A549 (cell line): Measurements from ENCODE around the gene IFIH1. TPM values are rescaled to one million over a fixed set of nuclear protein-coding genes. Genes with fewer than 3 reads are reported as not detected.

Experiments
- ATAC-seq, 2 experiments: fragments of 200-7000 bp in 1 of 2; fragments of >200 bp in 1 of 2; cut with Nextera tagmentation in 1 of 2; cut with Tn5 transposase in 1 of 2; 3 replicates each; pipeline versions ENCODE4 v1.8.0 to v1.9.1; 2018 to 2020; ENCODE audit warnings: mild to moderate bottlenecking in 1 of 2, moderate library complexity in 1 of 2
- CTCF ChIA-PET: fragments of 300-600 bp; sonication (Branson Sonifier 250); formaldehyde crosslinking; extraction: SDS; loops from one replicate; lab custom pipeline; 2021; ENCODE audit warnings: antibody characterized with exemption, inconsistent platforms; lab: Yijun Ruan, JAX
- POLR2A ChIA-PET: fragments of 350-600 bp; formaldehyde crosslinking; extraction: SDS; loops from one replicate; lab custom pipeline; 2021; ENCODE audit warnings: antibody characterized with exemption, inconsistent platforms; lab: Yijun Ruan, JAX
- DNase-seq, 2 experiments: peaks; one replicate each; pipeline versions ENCODE4 v3.0.0 to v3.0.0-alpha.2; 2011 to 2016; ENCODE audit warnings: low read depth in 1 of 2, low spot score in 1 of 2
- FAIRE-seq: peaks from 2 replicates; lab custom pipeline; 2011; peaks lifted over from hg19 to GRCh38; lab: Jason Lieb, UNC
- H3K27ac ChIP-seq, 2 experiments: fragments of >200 bp; sonication (Bioruptor Twin); formaldehyde crosslinking; 3 replicates each; pipeline ENCODE4 v1.5.1; 2016 to 2017
- H3K4me1 ChIP-seq: fragments of >200 bp; sonication (Bioruptor Twin); formaldehyde crosslinking; 3 replicates; pipeline ENCODE4 v1.6.1; 2016
- H3K4me2 ChIP-seq: fragments of >200 bp; sonication (Bioruptor Twin); formaldehyde crosslinking; 3 replicates; pipeline ENCODE4 v1.6.1; 2016
- H3K4me3 ChIP-seq: fragments of >200 bp; sonication (Bioruptor Twin); formaldehyde crosslinking; 3 replicates; pipeline ENCODE4 v1.5.1; 2016
- H3K9me3 ChIP-seq: fragments of >200 bp; sonication (Bioruptor Twin); formaldehyde crosslinking; 3 replicates; pipeline ENCODE4 v1.6.1; 2016
- ATOH8 ChIP-seq: fragments of 250-450 bp; sonication (Bioruptor Pico); IDR thresholded peaks from 2 replicates; pipeline ENCODE4 v1.5.0; 2020; ENCODE audit warnings: low read depth, mild to moderate bottlenecking, moderate library complexity
- BCL3 ChIP-seq: fragments of >200 bp; sonication (Bioruptor Twin); formaldehyde crosslinking; IDR thresholded peaks from 3 replicates; pipeline ENCODE4 v1.6.1; 2016
- CBX8 ChIP-seq: fragments of 200-600 bp; sonication (generic); IDR thresholded peaks from 2 replicates; pipeline ENCODE4 v1.6.1; 2016
- CHD2 ChIP-seq: fragments of 150-350 bp; IDR thresholded peaks from 2 replicates; pipeline ENCODE4 v1.6.1; 2014; ENCODE audit warnings: low read length; ENCODE audit not compliant: partially characterized antibody
- CHD4 ChIP-seq: fragments of 200-600 bp; sonication (generic); IDR thresholded peaks from 2 replicates; pipeline ENCODE4 v1.6.1; 2016; ENCODE audit warnings: antibody characterized with exemption, mild to moderate bottlenecking, borderline replicate concordance
- EHF ChIP-seq: fragments of 250-450 bp; sonication (Bioruptor Pico); IDR thresholded peaks from 2 replicates; pipeline ENCODE4 v1.5.0; 2020; ENCODE audit warnings: mild to moderate bottlenecking
- ELK1 ChIP-seq: fragments of 150-350 bp; IDR thresholded peaks from 2 replicates; pipeline ENCODE4 v1.6.1; 2014; ENCODE audit warnings: low read depth, mild to moderate bottlenecking, low read length
- FOSB ChIP-seq: fragments of 250-450 bp; sonication (Bioruptor Pico); IDR thresholded peaks from 2 replicates; pipeline ENCODE4 v1.5.0; 2020; ENCODE audit warnings: mild to moderate bottlenecking, moderate library complexity
- FOSL2 ChIP-seq, 2 experiments: fragments of 450-650 bp in 1 of 2; fragments of >200 bp in 1 of 2; sonication (Bioruptor Twin) in 1 of 2; formaldehyde crosslinking; IDR thresholded peaks; 2 replicates each; pipeline versions ENCODE4 v1.5.0 to v1.6.1; 2016 to 2020; ENCODE audit warnings: mild to moderate bottlenecking in 1 of 2, moderate library complexity in 1 of 2
- HES2 ChIP-seq: fragments of >200 bp; sonication (Bioruptor Twin); formaldehyde crosslinking; IDR thresholded peaks from 2 replicates; pipeline ENCODE4 v1.6.1; 2016
- HMGXB4 ChIP-seq: fragments of 250-450 bp; sonication (Bioruptor Pico); IDR thresholded peaks from 2 replicates; pipeline ENCODE4 v1.5.0; 2021; ENCODE audit warnings: mild to moderate bottlenecking, moderate library complexity, borderline replicate concordance
- HOXB5 ChIP-seq: fragments of 250-450 bp; sonication (Bioruptor Pico); IDR thresholded peaks from 2 replicates; pipeline ENCODE4 v1.5.0; 2020; ENCODE audit warnings: mild to moderate bottlenecking, moderate library complexity
- JUN ChIP-seq, 2 experiments: fragments of >200 bp; sonication (Bioruptor Twin); formaldehyde crosslinking; IDR thresholded peaks; 2 replicates in 1 of 2; 3 replicates in 1 of 2; pipeline ENCODE4 v1.6.1; 2016 to 2017
- MAFK ChIP-seq: fragments of 450-650 bp; IDR thresholded peaks from 2 replicates; pipeline ENCODE4 v1.6.1; 2014; ENCODE audit not compliant: partially characterized antibody
- MAX ChIP-seq: IDR thresholded peaks from 2 replicates; pipeline ENCODE4 v1.6.1; 2012
- NFE2L2 ChIP-seq: fragments of 150-350 bp; conservative IDR thresholded peaks from 2 replicates; pipeline ENCODE4 v1.6.1; 2014; ENCODE audit warnings: low read length
- PBX3 ChIP-seq: IDR thresholded peaks from 2 replicates; pipeline ENCODE4 v1.6.1; 2012
- POLR2AphosphoS2 ChIP-seq: conservative IDR thresholded peaks from 2 replicates; pipeline ENCODE4 v1.6.1; 2012; ENCODE audit warnings: low read length, improper control_type of control experiment, inconsistent platforms
- RCOR1 ChIP-seq: fragments of 150-350 bp; IDR thresholded peaks from 2 replicates; pipeline ENCODE4 v1.6.1; 2014; ENCODE audit warnings: antibody characterized with exemption, low read length, low read depth
- RNF2 ChIP-seq: fragments of 200-600 bp; sonication (generic); IDR thresholded peaks from 2 replicates; pipeline ENCODE4 v1.6.1; 2016; ENCODE audit warnings: low read depth, mild to moderate bottlenecking, antibody characterized with exemption, moderate library complexity, borderline replicate concordance
- SREBF2 ChIP-seq: fragments of 450-650 bp; IDR thresholded peaks from 2 replicates; pipeline ENCODE4 v1.6.1; 2014; ENCODE audit warnings: mild to moderate bottlenecking, moderate library complexity
- ZFP36 ChIP-seq: fragments of 450-650 bp; IDR thresholded peaks from 2 replicates; pipeline ENCODE4 v1.6.1; 2014; ENCODE audit warnings: borderline replicate concordance; ENCODE audit not compliant: partially characterized antibody
- ZNF302 ChIP-seq: fragments of 250-450 bp; sonication (Bioruptor Pico); IDR thresholded peaks from 2 replicates; pipeline ENCODE4 v1.9.0; 2021; ENCODE audit warnings: inconsistent platforms, mild to moderate bottlenecking, moderate library complexity
- WGBS: methylation state at CpG from one replicate; pipeline ENCODE4 v1.1.6; 2017; ENCODE audit errors: missing lambda C conversion rate; 5-methylcytosine and 5-hydroxymethylcytosine counted together
- polyA plus RNA-seq, 4 experiments: library from polyadenylated mRNA; depleted of rRNA in 3 of 4; stranded (reverse); fragments of >200 nt; fragmentation: RNase III in 1 of 4; extraction: RNeasy Plus Mini Kit Qiagen cat#74134 plus additional on column Dnase treatment in 1 of 4; gene quantifications; 2 replicates in 3 of 4; 3 replicates in 1 of 4; pipeline ENCODE4 v1.2.3, GENCODE V29; 2011 to 2017

Gene IFIH1
- polyA plus RNA-seq, 2 of the 4 experiments (the other 2 are of a cell fraction): 0.21 to 0.57 TPM

GRCh38 chr2:162317058-162317742, 1.3 kb downstream of the IFIH1 start:
- Histone ChIP-seq H3K9me3 (no peaks in the 10 kb centered on the region), H3K4me2 (peak overlapping the region; percentile 91), H3K4me1 (peaks cover 5% of the 10 kb centered on the region; the same call in 1 of the 3 replicates), H3K27ac (no peak overlapping the region), H3K4me3 (no peak overlapping the region; the same call in 2 of the 3 replicates)
- FAIRE-seq (no peak), ATAC-seq (no peak), DNase-seq (no peak)
- TF ChIP-seq SREBF2: no peak
- CTCF ChIA-PET: interaction anchor here (1.3 to 2.3 kb wide), 3 partner anchors 16 to 18 kb away, joined by 3 to 5 read pairs (median 4); no protein-coding TSS in a partner anchor
- POLR2A ChIA-PET: no interaction called here
- 79% methylated on average over 3 of the region's 3 CpGs for WGBS

GRCh38 chr2:162316590-162316989, 1.9 kb downstream of the IFIH1 start:
- Histone ChIP-seq H3K4me3 (no peak overlapping the region), H3K27ac (no peak overlapping the region), H3K4me2 (no peak overlapping the region), H3K4me1 (peaks cover 5% of the 10 kb centered on the region; the same call in 1 of the 3 replicates), H3K9me3 (no peaks in the 10 kb centered on the region)
- CTCF ChIA-PET: interaction anchor here (1.3 to 1.5 kb wide), 2 partner anchors 15 to 17 kb away, joined by 3 to 4 read pairs; no protein-coding TSS in a partner anchor
- POLR2A ChIA-PET: no interaction called here
- 85% methylated on average over 2 of the region's 2 CpGs for WGBS
- DNase-seq: no peak
- no peak for ATAC-seq
- FAIRE-seq: no peak
- TF ChIP-seq CBX8: no peak
- no peak for TF ChIP-seq ZNF302 (CRISPR knock-in tag)
- no peak for TF ChIP-seq EHF (CRISPR knock-in tag)
- no peak for TF ChIP-seq HMGXB4 (CRISPR knock-in tag)
- TF ChIP-seq FOSL2 (IDR thresholded peaks at IDR 0.05): no peak
- no peak for TF ChIP-seq FOSL2 (CRISPR knock-in tag; IDR thresholded peaks at IDR 0.05)
- no peak for TF ChIP-seq RCOR1

- no peak for DNase-seq
- ChIA-PET POLR2A (no interaction called here), CTCF (interaction anchor here (1.3 kb wide), 1 partner anchor 18 kb away, joined by 3 read pairs; no protein-coding TSS in a partner anchor)
- 92% methylated on average over 4 of the region's 4 CpGs for WGBS
- Histone ChIP-seq H3K4me3 (no peak overlapping the region), H3K4me1 (peaks cover 5% of the 10 kb centered on the region; the same call in 1 of the 3 replicates), H3K9me3 (no peaks in the 10 kb centered on the region), H3K27ac (no peak overlapping the region), H3K4me2 (no peak overlapping the region)
- no peak for FAIRE-seq
- ATAC-seq: no peak
- TF ChIP-seq POLR2AphosphoS2 (no peak), ATOH8 (CRISPR knock-in tag) (no peak), HOXB5 (CRISPR knock-in tag) (no peak), NFE2L2 (no peak), ELK1 (no peak), PBX3 (no peak), RNF2 (no peak), ZFP36 (no peak), FOSB (no peak), HES2 (no peak), CHD4 (no peak), MAX (no peak), MAFK (no peak), JUN (IDR thresholded peaks at IDR 0.05) (no peak), CHD2 (no peak), BCL3 (no peak)
These were observed 2.5 kb downstream of the IFIH1 start for GRCh38 chr2:162315938-162316337.
